Measurements from ENCODE around the gene POLH.
"Not testable (repeated sequence)": the region's sequence is repeated elsewhere in the genome, so short reads cannot be mapped to it uniquely, and the experiment has no call there.

GRCh38 chr6:43538986-43539385, 37.0 kb upstream of the POLH start:
- TF ChIP-seq, protein P1, sequence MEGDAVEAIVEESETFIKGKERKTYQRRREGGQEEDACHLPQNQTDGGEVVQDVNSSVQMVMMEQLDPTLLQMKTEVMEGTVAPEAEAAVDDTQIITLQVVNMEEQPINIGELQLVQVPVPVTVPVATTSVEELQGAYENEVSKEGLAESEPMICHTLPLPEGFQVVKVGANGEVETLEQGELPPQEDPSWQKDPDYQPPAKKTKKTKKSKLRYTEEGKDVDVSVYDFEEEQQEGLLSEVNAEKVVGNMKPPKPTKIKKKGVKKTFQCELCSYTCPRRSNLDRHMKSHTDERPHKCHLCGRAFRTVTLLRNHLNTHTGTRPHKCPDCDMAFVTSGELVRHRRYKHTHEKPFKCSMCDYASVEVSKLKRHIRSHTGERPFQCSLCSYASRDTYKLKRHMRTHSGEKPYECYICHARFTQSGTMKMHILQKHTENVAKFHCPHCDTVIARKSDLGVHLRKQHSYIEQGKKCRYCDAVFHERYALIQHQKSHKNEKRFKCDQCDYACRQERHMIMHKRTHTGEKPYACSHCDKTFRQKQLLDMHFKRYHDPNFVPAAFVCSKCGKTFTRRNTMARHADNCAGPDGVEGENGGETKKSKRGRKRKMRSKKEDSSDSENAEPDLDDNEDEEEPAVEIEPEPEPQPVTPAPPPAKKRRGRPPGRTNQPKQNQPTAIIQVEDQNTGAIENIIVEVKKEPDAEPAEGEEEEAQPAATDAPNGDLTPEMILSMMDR (IDR thresholded peaks at IDR 0.05) = not testable (repeated sequence)
- not testable (repeated sequence) for TF ChIP-seq ZFX (IDR thresholded peaks at IDR 0.05; ENCODE audit: borderline replicate concordance)

Measured in 22Rv1 (cell line).